ENCODE measurements around the gene ACOX1. TPM values are rescaled to one million over a fixed set of nuclear protein-coding genes. Genes with fewer than 3 reads are reported as not detected.
A peak's percentile ranks its signal among the peaks of the same experiment; 100 is the strongest.

The ACOX1 gene
- total and polyA plus RNA-seq, 2 of the 13 experiments (the other 11 are each of a cell fraction or from before 2014, with no cell fraction given), result 86.4 to 120 TPM

DNA sequence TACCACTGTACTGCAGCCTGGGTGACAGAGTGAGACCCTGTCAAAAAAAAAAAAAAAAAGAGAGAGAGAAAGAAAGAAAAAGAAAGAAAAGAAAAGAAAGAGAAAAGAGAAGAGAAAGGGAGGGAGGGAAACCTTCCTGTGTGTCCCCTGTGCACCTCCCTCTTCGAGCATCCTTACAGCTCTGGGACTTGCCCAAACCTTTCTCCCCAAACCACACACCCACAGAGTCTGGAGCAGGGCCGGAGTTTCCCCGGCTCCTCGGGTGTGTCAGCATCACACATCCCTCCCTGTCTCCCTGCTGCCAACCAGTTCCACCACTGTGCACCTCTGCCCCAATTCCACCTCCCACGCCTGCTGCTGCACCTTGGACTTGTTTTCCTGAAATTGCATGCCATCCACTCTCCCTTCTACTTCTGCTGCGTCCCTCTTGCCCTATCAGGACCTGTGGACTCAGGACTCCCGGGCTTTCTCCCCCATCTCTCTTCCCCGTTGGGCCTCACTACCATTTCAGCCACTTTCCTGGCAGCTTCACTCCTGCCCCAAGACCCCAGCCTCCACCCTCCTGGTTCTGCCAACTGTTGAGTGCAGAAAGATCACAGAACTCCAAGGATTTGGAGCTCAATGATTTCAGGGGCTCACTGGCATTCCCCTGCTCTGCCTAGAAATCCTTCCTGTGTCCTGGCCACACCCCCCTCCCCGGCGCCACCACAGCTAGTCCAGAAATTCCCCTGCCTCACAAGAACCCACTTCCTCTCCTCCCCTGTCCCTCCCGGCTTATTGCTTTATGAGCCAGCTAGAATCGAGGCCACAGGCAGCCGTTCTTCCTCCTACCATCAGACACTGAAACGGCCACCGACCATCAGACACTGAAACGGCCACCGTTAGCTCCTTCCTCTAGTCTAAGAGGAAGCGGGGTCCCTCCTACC is 18.0 kb upstream of the ACOX1 start (continued):
- TF ChIP-seq, protein P1, sequence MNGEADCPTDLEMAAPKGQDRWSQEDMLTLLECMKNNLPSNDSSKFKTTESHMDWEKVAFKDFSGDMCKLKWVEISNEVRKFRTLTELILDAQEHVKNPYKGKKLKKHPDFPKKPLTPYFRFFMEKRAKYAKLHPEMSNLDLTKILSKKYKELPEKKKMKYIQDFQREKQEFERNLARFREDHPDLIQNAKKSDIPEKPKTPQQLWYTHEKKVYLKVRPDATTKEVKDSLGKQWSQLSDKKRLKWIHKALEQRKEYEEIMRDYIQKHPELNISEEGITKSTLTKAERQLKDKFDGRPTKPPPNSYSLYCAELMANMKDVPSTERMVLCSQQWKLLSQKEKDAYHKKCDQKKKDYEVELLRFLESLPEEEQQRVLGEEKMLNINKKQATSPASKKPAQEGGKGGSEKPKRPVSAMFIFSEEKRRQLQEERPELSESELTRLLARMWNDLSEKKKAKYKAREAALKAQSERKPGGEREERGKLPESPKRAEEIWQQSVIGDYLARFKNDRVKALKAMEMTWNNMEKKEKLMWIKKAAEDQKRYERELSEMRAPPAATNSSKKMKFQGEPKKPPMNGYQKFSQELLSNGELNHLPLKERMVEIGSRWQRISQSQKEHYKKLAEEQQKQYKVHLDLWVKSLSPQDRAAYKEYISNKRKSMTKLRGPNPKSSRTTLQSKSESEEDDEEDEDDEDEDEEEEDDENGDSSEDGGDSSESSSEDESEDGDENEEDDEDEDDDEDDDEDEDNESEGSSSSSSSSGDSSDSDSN (CRISPR knock-in tag; IDR thresholded peaks at IDR 0.05), result peak; percentile 81
- TF ChIP-seq, protein P2, sequence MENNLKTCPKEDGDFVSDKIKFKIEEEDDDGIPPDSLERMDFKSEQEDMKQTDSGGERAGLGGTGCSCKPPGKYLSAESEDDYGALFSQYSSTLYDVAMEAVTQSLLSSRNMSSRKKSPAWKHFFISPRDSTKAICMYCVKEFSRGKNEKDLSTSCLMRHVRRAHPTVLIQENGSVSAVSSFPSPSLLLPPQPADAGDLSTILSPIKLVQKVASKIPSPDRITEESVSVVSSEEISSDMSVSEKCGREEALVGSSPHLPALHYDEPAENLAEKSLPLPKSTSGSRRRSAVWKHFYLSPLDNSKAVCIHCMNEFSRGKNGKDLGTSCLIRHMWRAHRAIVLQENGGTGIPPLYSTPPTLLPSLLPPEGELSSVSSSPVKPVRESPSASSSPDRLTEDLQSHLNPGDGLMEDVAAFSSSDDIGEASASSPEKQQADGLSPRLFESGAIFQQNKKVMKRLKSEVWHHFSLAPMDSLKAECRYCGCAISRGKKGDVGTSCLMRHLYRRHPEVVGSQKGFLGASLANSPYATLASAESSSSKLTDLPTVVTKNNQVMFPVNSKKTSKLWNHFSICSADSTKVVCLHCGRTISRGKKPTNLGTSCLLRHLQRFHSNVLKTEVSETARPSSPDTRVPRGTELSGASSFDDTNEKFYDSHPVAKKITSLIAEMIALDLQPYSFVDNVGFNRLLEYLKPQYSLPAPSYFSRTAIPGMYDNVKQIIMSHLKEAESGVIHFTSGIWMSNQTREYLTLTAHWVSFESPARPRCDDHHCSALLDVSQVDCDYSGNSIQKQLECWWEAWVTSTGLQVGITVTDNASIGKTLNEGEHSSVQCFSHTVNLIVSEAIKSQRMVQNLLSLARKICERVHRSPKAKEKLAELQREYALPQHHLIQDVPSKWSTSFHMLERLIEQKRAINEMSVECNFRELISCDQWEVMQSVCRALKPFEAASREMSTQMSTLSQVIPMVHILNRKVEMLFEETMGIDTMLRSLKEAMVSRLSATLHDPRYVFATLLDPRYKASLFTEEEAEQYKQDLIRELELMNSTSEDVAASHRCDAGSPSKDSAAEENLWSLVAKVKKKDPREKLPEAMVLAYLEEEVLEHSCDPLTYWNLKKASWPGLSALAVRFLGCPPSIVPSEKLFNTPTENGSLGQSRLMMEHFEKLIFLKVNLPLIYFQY (CRISPR knock-in tag; IDR thresholded peaks at IDR 0.05; ENCODE audit: borderline replicate concordance), result 0 out of 2 replicates have a peak, but pooled peaks have one; percentile 35
- TF ChIP-seq, protein P3, sequence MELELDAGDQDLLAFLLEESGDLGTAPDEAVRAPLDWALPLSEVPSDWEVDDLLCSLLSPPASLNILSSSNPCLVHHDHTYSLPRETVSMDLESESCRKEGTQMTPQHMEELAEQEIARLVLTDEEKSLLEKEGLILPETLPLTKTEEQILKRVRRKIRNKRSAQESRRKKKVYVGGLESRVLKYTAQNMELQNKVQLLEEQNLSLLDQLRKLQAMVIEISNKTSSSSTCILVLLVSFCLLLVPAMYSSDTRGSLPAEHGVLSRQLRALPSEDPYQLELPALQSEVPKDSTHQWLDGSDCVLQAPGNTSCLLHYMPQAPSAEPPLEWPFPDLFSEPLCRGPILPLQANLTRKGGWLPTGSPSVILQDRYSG (CRISPR knock-in tag; IDR thresholded peaks at IDR 0.05), result no peak; the same call in 1 of the 2 replicates
- TF ChIP-seq, protein P4, sequence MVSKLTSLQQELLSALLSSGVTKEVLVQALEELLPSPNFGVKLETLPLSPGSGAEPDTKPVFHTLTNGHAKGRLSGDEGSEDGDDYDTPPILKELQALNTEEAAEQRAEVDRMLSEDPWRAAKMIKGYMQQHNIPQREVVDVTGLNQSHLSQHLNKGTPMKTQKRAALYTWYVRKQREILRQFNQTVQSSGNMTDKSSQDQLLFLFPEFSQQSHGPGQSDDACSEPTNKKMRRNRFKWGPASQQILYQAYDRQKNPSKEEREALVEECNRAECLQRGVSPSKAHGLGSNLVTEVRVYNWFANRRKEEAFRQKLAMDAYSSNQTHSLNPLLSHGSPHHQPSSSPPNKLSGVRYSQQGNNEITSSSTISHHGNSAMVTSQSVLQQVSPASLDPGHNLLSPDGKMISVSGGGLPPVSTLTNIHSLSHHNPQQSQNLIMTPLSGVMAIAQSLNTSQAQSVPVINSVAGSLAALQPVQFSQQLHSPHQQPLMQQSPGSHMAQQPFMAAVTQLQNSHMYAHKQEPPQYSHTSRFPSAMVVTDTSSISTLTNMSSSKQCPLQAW (CRISPR knock-in tag; IDR thresholded peaks at IDR 0.05), result peak; percentile 55; the same call in 1 of the 2 replicates
- TF ChIP-seq REPIN1 (CRISPR knock-in tag; IDR thresholded peaks at IDR 0.05; ENCODE audit: borderline replicate concordance, low read depth) (peak; percentile 78; the same call in 1 of the 2 replicates), ZMAT3 (CRISPR knock-in tag; conservative IDR thresholded peaks at IDR 0.05) (no peak), ATF1 (CRISPR knock-in tag; IDR thresholded peaks at IDR 0.05) (no peak)
- TF ChIP-seq, protein P5, sequence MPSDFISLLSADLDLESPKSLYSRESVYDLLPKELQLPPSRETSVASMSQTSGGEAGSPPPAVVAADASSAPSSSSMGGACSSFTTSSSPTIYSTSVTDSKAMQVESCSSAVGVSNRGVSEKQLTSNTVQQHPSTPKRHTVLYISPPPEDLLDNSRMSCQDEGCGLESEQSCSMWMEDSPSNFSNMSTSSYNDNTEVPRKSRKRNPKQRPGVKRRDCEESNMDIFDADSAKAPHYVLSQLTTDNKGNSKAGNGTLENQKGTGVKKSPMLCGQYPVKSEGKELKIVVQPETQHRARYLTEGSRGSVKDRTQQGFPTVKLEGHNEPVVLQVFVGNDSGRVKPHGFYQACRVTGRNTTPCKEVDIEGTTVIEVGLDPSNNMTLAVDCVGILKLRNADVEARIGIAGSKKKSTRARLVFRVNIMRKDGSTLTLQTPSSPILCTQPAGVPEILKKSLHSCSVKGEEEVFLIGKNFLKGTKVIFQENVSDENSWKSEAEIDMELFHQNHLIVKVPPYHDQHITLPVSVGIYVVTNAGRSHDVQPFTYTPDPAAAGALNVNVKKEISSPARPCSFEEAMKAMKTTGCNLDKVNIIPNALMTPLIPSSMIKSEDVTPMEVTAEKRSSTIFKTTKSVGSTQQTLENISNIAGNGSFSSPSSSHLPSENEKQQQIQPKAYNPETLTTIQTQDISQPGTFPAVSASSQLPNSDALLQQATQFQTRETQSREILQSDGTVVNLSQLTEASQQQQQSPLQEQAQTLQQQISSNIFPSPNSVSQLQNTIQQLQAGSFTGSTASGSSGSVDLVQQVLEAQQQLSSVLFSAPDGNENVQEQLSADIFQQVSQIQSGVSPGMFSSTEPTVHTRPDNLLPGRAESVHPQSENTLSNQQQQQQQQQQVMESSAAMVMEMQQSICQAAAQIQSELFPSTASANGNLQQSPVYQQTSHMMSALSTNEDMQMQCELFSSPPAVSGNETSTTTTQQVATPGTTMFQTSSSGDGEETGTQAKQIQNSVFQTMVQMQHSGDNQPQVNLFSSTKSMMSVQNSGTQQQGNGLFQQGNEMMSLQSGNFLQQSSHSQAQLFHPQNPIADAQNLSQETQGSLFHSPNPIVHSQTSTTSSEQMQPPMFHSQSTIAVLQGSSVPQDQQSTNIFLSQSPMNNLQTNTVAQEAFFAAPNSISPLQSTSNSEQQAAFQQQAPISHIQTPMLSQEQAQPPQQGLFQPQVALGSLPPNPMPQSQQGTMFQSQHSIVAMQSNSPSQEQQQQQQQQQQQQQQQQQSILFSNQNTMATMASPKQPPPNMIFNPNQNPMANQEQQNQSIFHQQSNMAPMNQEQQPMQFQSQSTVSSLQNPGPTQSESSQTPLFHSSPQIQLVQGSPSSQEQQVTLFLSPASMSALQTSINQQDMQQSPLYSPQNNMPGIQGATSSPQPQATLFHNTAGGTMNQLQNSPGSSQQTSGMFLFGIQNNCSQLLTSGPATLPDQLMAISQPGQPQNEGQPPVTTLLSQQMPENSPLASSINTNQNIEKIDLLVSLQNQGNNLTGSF (CRISPR knock-in tag; IDR thresholded peaks at IDR 0.05), result 0 out of 2 replicates have a peak, but pooled peaks have one; percentile 49
- TF ChIP-seq, protein P6, sequence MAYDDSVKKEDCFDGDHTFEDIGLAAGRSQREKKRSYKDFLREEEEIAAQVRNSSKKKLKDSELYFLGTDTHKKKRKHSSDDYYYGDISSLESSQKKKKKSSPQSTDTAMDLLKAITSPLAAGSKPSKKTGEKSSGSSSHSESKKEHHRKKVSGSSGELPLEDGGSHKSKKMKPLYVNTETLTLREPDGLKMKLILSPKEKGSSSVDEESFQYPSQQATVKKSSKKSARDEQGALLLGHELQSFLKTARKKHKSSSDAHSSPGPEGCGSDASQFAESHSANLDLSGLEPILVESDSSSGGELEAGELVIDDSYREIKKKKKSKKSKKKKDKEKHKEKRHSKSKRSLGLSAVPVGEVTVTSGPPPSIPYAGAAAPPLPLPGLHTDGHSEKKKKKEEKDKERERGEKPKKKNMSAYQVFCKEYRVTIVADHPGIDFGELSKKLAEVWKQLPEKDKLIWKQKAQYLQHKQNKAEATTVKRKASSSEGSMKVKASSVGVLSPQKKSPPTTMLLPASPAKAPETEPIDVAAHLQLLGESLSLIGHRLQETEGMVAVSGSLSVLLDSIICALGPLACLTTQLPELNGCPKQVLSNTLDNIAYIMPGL (CRISPR knock-in tag; IDR thresholded peaks at IDR 0.05; ENCODE audit: borderline replicate concordance in 1 of 2, low read depth in 1 of 2), result peak in 1 of 2 experiments; percentile 40; a peak in 1 of 4 replicates
